Right lobe of liver (tissue), 6 donors: ENCODE results near the gene SLMAP. TPM values are rescaled to one million over a fixed set of nuclear protein-coding genes. Genes with fewer than 3 reads are reported as not detected.

Source experiments
- ATAC-seq, 4 donors: fragments of 200-7000 bp; cut with Tn5 transposase; one replicate each; pipeline ENCODE4 v1.9.1; 2020; ENCODE audit warnings: mild to moderate bottlenecking in 4 of 4, moderate library complexity in 4 of 4
- DNase-seq, 3 donors: peaks; one replicate each; pipeline ENCODE4 v3.0.0-alpha.2; 2020
- H3K27ac ChIP-seq, 3 donors: fragments of 200-600 bp; one replicate each; pipeline ENCODE4 v1.8.0; 2022
- H3K27me3 ChIP-seq, 2 donors: fragments of 200-600 bp; one replicate each; pipeline ENCODE4 v1.8.0; 2022
- H3K36me3 ChIP-seq, 4 donors: fragments of 200-600 bp; sonication (generic) in 1 of 4; one replicate each; pipeline versions ENCODE4 v1.5.1 to v1.8.0; 2017 to 2022; ENCODE audit warnings: control low read depth in 1 of 4
- H3K4me1 ChIP-seq, 4 donors: fragments of 200-600 bp; sonication (generic) in 1 of 4; one replicate each; pipeline versions ENCODE4 v1.5.1 to v1.8.0; 2017 to 2022; ENCODE audit warnings: control low read depth in 1 of 4
- H3K4me3 ChIP-seq, 3 donors: fragments of 200-600 bp; one replicate each; pipeline ENCODE4 v1.8.0; 2022
- H3K9me3 ChIP-seq, 4 donors: fragments of 200-600 bp; sonication (generic) in 1 of 4; one replicate each; pipeline versions ENCODE4 v1.5.1 to v1.8.0; 2017 to 2022; ENCODE audit warnings: control low read depth in 1 of 4
- CTCF ChIP-seq, 4 donors: fragments of 200-600 bp in 3 of 4; fragments of 450-650 bp in 1 of 4; IDR thresholded peaks; one replicate each; pipeline versions ENCODE4 v1.5.1 to v1.8.0; 2016 to 2022; ENCODE audit warnings: antibody characterized with exemption in 4 of 4, mild to moderate bottlenecking in 2 of 4
- POLR2A ChIP-seq: fragments of 450-650 bp; IDR thresholded peaks from one replicate; pipeline ENCODE4 v1.6.1; 2017; ENCODE audit warnings: antibody characterized with exemption, mild to moderate bottlenecking
- WGBS: methylation state at CpG from one replicate; pipeline ENCODE4 v1.1.6; 2018; ENCODE audit warnings: low coverage, low lambda C conversion rate; ENCODE audit not compliant: insufficient coverage; ENCODE audit errors: missing lambda C conversion rate; 5-methylcytosine and 5-hydroxymethylcytosine counted together
- intact Hi-C, 2 donors: fragments of 100-400 bp; cut with DNase I; formaldehyde crosslinking; loops; one replicate each; pipeline versions ENCODE4 v1.11.2 to v1.14.1; 2022
- total RNA-seq, 6 experiments: library from RNA; depleted of rRNA in 2 of 6; stranded (reverse); fragments of >200 nt in 2 of 6; fragmentation: NEBNext Ultra II Directional in 3 of 6; extraction: Animal tissue kit (Norgen Biotek cat#: 25700) in 3 of 6; gene quantifications; one replicate each; pipeline versions ENCODE4 v1.1.0 to v1.2.4, GENCODE V29; 2016 to 2023
- donor health status: DM: no; HTN: yes; CAD: no.
- donor health status: DM: no; HTN: no; CAD: no.
- donor health status: DM: no; HTN: no; CAD: no.
- donor health status: DM: no; HTN: yes; CAD: no.
- donor health status: DM: no; HTN: yes; CAD: no.

The SLMAP gene
- total RNA-seq, 6 experiments from 2014 or later, result 21.1 to 34.9 (median 25.1) TPM

GRCh38 chr3:57923752-57924151 is 167.6 kb downstream of the SLMAP start:
- Histone ChIP-seq H3K27ac (no peak overlapping the region), H3K4me1 (no peaks in the 10 kb centered on the region), H3K9me3 (no peaks in the 10 kb centered on the region), H3K27me3 (no peaks in the 10 kb centered on the region), H3K36me3 (peaks cover 0 to 18% (median 0%) of the 10 kb centered on the region in 4 donors), H3K4me3 (no peak overlapping the region)
- WGBS, result 94% methylated on average over 2 of the region's 2 CpGs
- ATAC-seq, result no peak
- TF ChIP-seq CTCF (IDR thresholded peaks at IDR 0.05), result no peak
- TF ChIP-seq POLR2A, result no peak
- DNase-seq, result no peak
- intact Hi-C loops, result no loop called here

GRCh38 chr3:57927166-57927565 is 171.1 kb downstream of the SLMAP start:
- Histone ChIP-seq H3K27me3 (no peaks in the 10 kb centered on the region), H3K27ac (no peak overlapping the region), H3K9me3 (no peaks in the 10 kb centered on the region), H3K36me3 (peaks cover 0 to 22% (median 0%) of the 10 kb centered on the region in 4 donors), H3K4me3 (no peak overlapping the region), H3K4me1 (no peaks in the 10 kb centered on the region)
- DNase-seq (peak in 1 of 3 donors; percentile 62), ATAC-seq (peak in 2 of 4 donors; percentile 32 to 56)
- WGBS, result 44% methylated on average over 5 of the region's 5 CpGs
- intact Hi-C loops, result no loop called here
- TF ChIP-seq CTCF (IDR thresholded peaks at IDR 0.05), result no peak
- TF ChIP-seq POLR2A, result no peak

GRCh38 chr3:57927916-57928315 is 171.8 kb downstream of the SLMAP start:
- ATAC-seq (no peak), DNase-seq (no peak)
- intact Hi-C loops, result no loop called here
- no peak for TF ChIP-seq CTCF (IDR thresholded peaks at IDR 0.05)
- no peak for TF ChIP-seq POLR2A
- Histone ChIP-seq H3K27ac (no peak overlapping the region), H3K4me3 (no peak overlapping the region), H3K9me3 (no peaks in the 10 kb centered on the region), H3K27me3 (no peaks in the 10 kb centered on the region), H3K4me1 (no peaks in the 10 kb centered on the region), H3K36me3 (peaks cover 0 to 20% (median 0%) of the 10 kb centered on the region in 4 donors)
- 87% methylated on average over 3 of the region's 3 CpGs for WGBS

GRCh38 chr3:57928511-57928910 is 172.4 kb downstream of the SLMAP start:
- intact Hi-C loops, result no loop called here
- no peaks in the 10 kb centered on the region for H3K9me3 ChIP-seq
- peaks cover 0 to 17% (median 0%) of the 10 kb centered on the region in 4 donors for H3K36me3 ChIP-seq
- ATAC-seq (no peak), DNase-seq (no peak)
- TF ChIP-seq CTCF (IDR thresholded peaks at IDR 0.05) (no peak), POLR2A (no peak)
- H3K4me1 ChIP-seq, result no peaks in the 10 kb centered on the region
- H3K4me3 ChIP-seq, result no peak overlapping the region
- H3K27me3 ChIP-seq, result no peaks in the 10 kb centered on the region
- 61% methylated on average over 2 of the region's 2 CpGs for WGBS
- H3K27ac ChIP-seq, result no peak overlapping the region

GRCh38 chr3:57929988-57930387 is 173.9 kb downstream of the SLMAP start:
- DNase-seq, result no peak
- no peak for ATAC-seq
- intact Hi-C loops, result no loop called here
- Histone ChIP-seq H3K27ac (no peak overlapping the region), H3K4me1 (no peaks in the 10 kb centered on the region), H3K9me3 (no peaks in the 10 kb centered on the region), H3K36me3 (peaks cover 0 to 12% (median 0%) of the 10 kb centered on the region in 4 donors), H3K4me3 (no peak overlapping the region), H3K27me3 (no peaks in the 10 kb centered on the region)
- 81% methylated on average over 2 of the region's 2 CpGs for WGBS
- TF ChIP-seq CTCF (IDR thresholded peaks at IDR 0.05) (no peak), POLR2A (no peak)
